SU-DHL-6 (cell line): ENCODE measurements around the gene YPEL3.

Source experiments
- H2AFZ ChIP-seq: fragments of 200-600 bp; sonication (generic); 2 replicates; pipeline ENCODE4 v1.6.1; 2014; ENCODE audit warnings: low read depth, mild to moderate bottlenecking, moderate library complexity, mixed read lengths, antibody characterized with exemption, low read length; ENCODE audit not compliant: severe bottlenecking
- H3F3A ChIP-seq: fragments of 200-600 bp; shearing (Covaris generic); 2 replicates; pipeline ENCODE4 v1.6.0; 2016; ENCODE audit warnings: antibody characterized with exemption, mild to moderate bottlenecking; ENCODE audit not compliant: insufficient read depth
- H3K27ac ChIP-seq: fragments of 200-600 bp; sonication (generic); 2 replicates; pipeline ENCODE4 v1.5.1; 2016; ENCODE audit warnings: low read depth, mild to moderate bottlenecking, low read length, moderate library complexity, mixed read lengths
- H3K27me3 ChIP-seq: fragments of 200-600 bp; sonication (generic), shearing (Covaris generic); 2 replicates; pipeline ENCODE4 v1.6.0; 2014; ENCODE audit warnings: mild to moderate bottlenecking, low read length
- H3K36me3 ChIP-seq: fragments of 200-600 bp; sonication (generic); 2 replicates; pipeline ENCODE4 v1.6.1; 2014; ENCODE audit warnings: mild to moderate bottlenecking, low read length, mixed read lengths
- H3K4me2 ChIP-seq: fragments of 300-600, 200-600 bp; shearing (Covaris generic), sonication (generic); 2 replicates; pipeline ENCODE4 v1.6.0; 2014; ENCODE audit warnings: low read length, low read depth, mild to moderate bottlenecking; ENCODE audit not compliant: poor library complexity, severe bottlenecking
- H3K4me3 ChIP-seq: fragments of 200-600 bp; sonication (generic); 2 replicates; pipeline ENCODE4 v1.5.1; 2014; ENCODE audit warnings: antibody characterized with exemption, low read length, mild to moderate bottlenecking, mixed read lengths; ENCODE audit not compliant: insufficient read depth, poor library complexity, severe bottlenecking
- H3K79me2 ChIP-seq: fragments of 200-600 bp; sonication (generic); 2 replicates; pipeline ENCODE4 v1.6.1; 2014; ENCODE audit warnings: mild to moderate bottlenecking, low read length, moderate library complexity; ENCODE audit not compliant: insufficient read depth
- H3K9ac ChIP-seq: fragments of 200-600 bp; sonication (generic); 2 replicates; pipeline ENCODE4 v1.7.0; 2014; ENCODE audit warnings: mild to moderate bottlenecking, low read length
- H3K9me2 ChIP-seq: fragments of 200-600 bp; sonication (generic); replicated peaks from 2 replicates; pipeline ENCODE4 v1.6.1; 2014; ENCODE audit warnings: low read length; ENCODE audit not compliant: insufficient read depth
- H3K9me3 ChIP-seq: fragments of 200-600 bp; sonication (generic); 2 replicates; pipeline ENCODE4 v1.6.1; 2014; ENCODE audit warnings: low read length, mixed read lengths; ENCODE audit not compliant: insufficient read depth
- H4K20me1 ChIP-seq: fragments of 200-600 bp; sonication (generic); 2 replicates; pipeline ENCODE4 v1.6.1; 2014; ENCODE audit warnings: low read depth, mild to moderate bottlenecking, antibody characterized with exemption, low read length, moderate library complexity, mixed read lengths
- CTCF ChIP-seq: fragments of 200-600 bp; sonication (generic); IDR thresholded peaks from one replicate; pipeline ENCODE4 v1.5.1; 2017; ENCODE audit warnings: antibody characterized with exemption, mild to moderate bottlenecking, low read length, moderate library complexity; ENCODE audit not compliant: insufficient read depth, poor library complexity, severe bottlenecking
- EZH2phosphoT487 ChIP-seq: fragments of 200-600 bp; sonication (generic), shearing (Covaris generic); conservative IDR thresholded peaks from 2 replicates; pipeline ENCODE4 v1.6.1; 2018; ENCODE audit warnings: mild to moderate bottlenecking, antibody characterized with exemption, low read length, moderate library complexity, mixed read lengths

The YPEL3 gene

GRCh38 chr16:30110661-30111060 lies 14.6 kb upstream of the YPEL3 start:
- no peak for TF ChIP-seq EZH2phosphoT487
- no peak for TF ChIP-seq CTCF
- no peaks in the 10 kb centered on the region for H3K9me3 ChIP-seq
- no peaks in the 10 kb centered on the region for H3K36me3 ChIP-seq
- no peaks in the 10 kb centered on the region for H3K27me3 ChIP-seq
- no peak overlapping the region for H3K4me3 ChIP-seq
- H3K9ac ChIP-seq, result no peak overlapping the region
- no peak overlapping the region for H3K4me2 ChIP-seq
- H3K9me2 ChIP-seq, result no peaks in the 10 kb centered on the region
- H3K27ac ChIP-seq, result no peak overlapping the region
- H4K20me1 ChIP-seq, result no peaks in the 10 kb centered on the region
- H3F3A ChIP-seq, result peaks cover 7% of the 10 kb centered on the region; the same call in 1 of the 2 replicates
- no peak overlapping the region for H2AFZ ChIP-seq
- H3K79me2 ChIP-seq, result no peaks in the 10 kb centered on the region

GRCh38 chr16:30108059-30108850 lies 12.2 kb upstream of the YPEL3 start:
- no peak overlapping the region for H3K9ac ChIP-seq
- no peak overlapping the region for H3K4me3 ChIP-seq
- no peaks in the 10 kb centered on the region for H4K20me1 ChIP-seq
- TF ChIP-seq EZH2phosphoT487 (no peak), CTCF (no peak)
- H3K27me3 ChIP-seq, result no peaks in the 10 kb centered on the region
- no peaks in the 10 kb centered on the region for H3K36me3 ChIP-seq
- no peaks in the 10 kb centered on the region for H3K79me2 ChIP-seq
- no peak overlapping the region for H2AFZ ChIP-seq
- no peaks in the 10 kb centered on the region for H3F3A ChIP-seq
- no peaks in the 10 kb centered on the region for H3K9me2 ChIP-seq
- H3K27ac ChIP-seq, result no peak overlapping the region
- H3K4me2 ChIP-seq, result no peak overlapping the region
- H3K9me3 ChIP-seq, result no peaks in the 10 kb centered on the region

GRCh38 chr16:30104492-30104891 lies 8.5 kb upstream of the YPEL3 start:
- Histone ChIP-seq H3K4me3 (no peak overlapping the region), H2AFZ (no peak overlapping the region), H3K9ac (no peak overlapping the region), H4K20me1 (no peaks in the 10 kb centered on the region), H3K27me3 (no peaks in the 10 kb centered on the region), H3K27ac (no peak overlapping the region), H3K9me2 (no peaks in the 10 kb centered on the region), H3K79me2 (no peaks in the 10 kb centered on the region), H3F3A (no peaks in the 10 kb centered on the region), H3K36me3 (no peaks in the 10 kb centered on the region), H3K4me2 (no peak overlapping the region), H3K9me3 (no peaks in the 10 kb centered on the region)
- TF ChIP-seq CTCF (no peak), EZH2phosphoT487 (no peak)
